Stimulated activated CD8-positive, alpha-beta memory T cell treated with anti-CD3 and anti-CD28 coated beads, Interleukin-7, amount 100 ng/mL, for 1 hour (primary cell): ENCODE measurements around the gene MSX1.

ENCODE experiments used
- DNase-seq, 2 donors: peaks; one replicate each; pipeline ENCODE4 v3.0.0-alpha.2; 2020; ENCODE audit warnings: low read depth in 2 of 2

MSX1 gene

GRCh38 chr4:4841156-4841555 is 18.3 kb upstream of the MSX1 start:
- no peak for DNase-seq

GRCh38 chr4:4842476-4843441 is 16.7 kb upstream of the MSX1 start:
- no peak for DNase-seq

- no peak for DNase-seq
Measured at GRCh38 chr4:4843635-4844291, 15.7 kb upstream of the MSX1 start.

GRCh38 chr4:4845027-4845426 is 14.4 kb upstream of the MSX1 start:
- no peak for DNase-seq

- DNase-seq = no peak
Measured at GRCh38 chr4:4847011-4847410, 12.5 kb upstream of the MSX1 start.

GRCh38 chr4:4848540-4848939 is 10.9 kb upstream of the MSX1 start:
- no peak for DNase-seq

GRCh38 chr4:4849106-4849505 is 10.4 kb upstream of the MSX1 start:
- no peak for DNase-seq

GRCh38 chr4:4849524-4850193 is 9.8 kb upstream of the MSX1 start:
- DNase-seq = no peak

DNA sequence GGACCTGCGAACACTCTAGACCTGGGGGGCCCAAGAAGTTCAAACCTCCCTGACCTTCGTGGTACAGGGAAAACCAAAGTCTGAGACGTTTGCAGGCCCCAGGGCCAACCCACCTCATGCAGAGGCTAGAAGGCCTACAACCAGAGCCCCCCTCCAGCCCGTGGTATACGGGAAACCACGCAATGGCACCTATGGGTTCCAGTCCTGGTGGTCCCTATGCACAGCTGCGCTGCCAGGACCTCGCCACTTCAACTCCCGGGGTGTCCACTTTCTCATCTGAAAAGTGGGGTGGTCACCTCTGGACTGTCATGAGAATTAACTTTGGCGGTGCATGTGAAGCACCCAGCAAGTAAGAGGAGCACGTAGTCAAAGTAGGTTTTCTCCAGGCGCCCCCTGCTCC is 8.4 kb upstream of the MSX1 start:
- no peak for DNase-seq

DNA sequence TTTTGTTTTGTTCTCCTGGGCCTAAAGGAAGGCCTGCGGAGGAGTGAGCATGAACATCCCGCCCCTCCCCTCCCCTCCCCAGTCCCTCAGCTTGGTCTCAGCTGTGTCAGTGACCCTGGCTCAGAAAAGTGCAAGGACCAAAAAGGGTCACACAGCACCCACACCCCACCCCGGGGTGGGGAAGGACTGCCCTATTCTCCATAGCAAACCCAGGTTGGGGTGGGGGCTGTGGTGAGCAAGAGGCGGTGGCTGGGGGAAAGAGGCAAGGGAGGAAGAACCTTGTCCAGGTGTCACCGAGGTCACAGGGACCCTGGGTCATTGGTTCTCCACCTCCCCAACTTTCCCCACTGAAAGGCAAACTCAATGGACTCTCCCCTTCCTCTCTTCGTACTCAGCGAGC is 7.6 kb upstream of the MSX1 start:
- DNase-seq = no peak

- DNase-seq = no peak
Measured at GRCh38 chr4:4852591-4853362, 6.7 kb upstream of the MSX1 start.

GRCh38 chr4:4853371-4853823 is 6.1 kb upstream of the MSX1 start:
- DNase-seq = no peak

- no peak for DNase-seq
Measured at GRCh38 chr4:4853921-4854648, 5.4 kb upstream of the MSX1 start.

- no peak for DNase-seq
Measured at GRCh38 chr4:4854649-4855295, 4.7 kb upstream of the MSX1 start.

- no peak for DNase-seq
Measured at GRCh38 chr4:4855301-4856070, 4.0 kb upstream of the MSX1 start.

- DNase-seq = no peak
Measured at GRCh38 chr4:4856071-4857000, 3.1 kb upstream of the MSX1 start.

- no peak for DNase-seq
Measured at GRCh38 chr4:4857001-4857808, 2.3 kb upstream of the MSX1 start.
